ENCODE measurements around the gene CHMP6.

- TF ChIP-seq CTCF (IDR thresholded peaks at IDR 0.05): no peak
- TF ChIP-seq POLR2A (IDR thresholded peaks at IDR 0.05): no peak
These were observed 34.8 kb downstream of the CHMP6 start for GRCh38 chr17:81026266-81027036.

All from suprapubic skin (tissue), 3 donors.